A673 (cell line): ENCODE results near the gene RANBP3.
A peak's percentile ranks its signal among the peaks of the same experiment; 100 is the strongest.

Experiments
- EZH2 ChIP-seq: fragments of 200-600 bp; sonication (generic); IDR thresholded peaks from 2 replicates; pipeline ENCODE4 v1.6.1; 2017; ENCODE audit warnings: borderline replicate concordance, low read depth, mild to moderate bottlenecking, mixed read lengths, antibody characterized with exemption, low read length; ENCODE audit not compliant: poor library complexity, severe bottlenecking
- TF ChIP-seq, protein P1 (sequence below): fragments of 300-800, 200-600 bp; sonication (generic); conservative IDR thresholded peaks from 2 replicates; pipeline ENCODE4 v1.5.1; 2017; ENCODE audit warnings: low read depth, mild to moderate bottlenecking, antibody characterized with exemption, low read length, moderate library complexity, mixed read lengths

- TF ChIP-seq, protein P1, sequence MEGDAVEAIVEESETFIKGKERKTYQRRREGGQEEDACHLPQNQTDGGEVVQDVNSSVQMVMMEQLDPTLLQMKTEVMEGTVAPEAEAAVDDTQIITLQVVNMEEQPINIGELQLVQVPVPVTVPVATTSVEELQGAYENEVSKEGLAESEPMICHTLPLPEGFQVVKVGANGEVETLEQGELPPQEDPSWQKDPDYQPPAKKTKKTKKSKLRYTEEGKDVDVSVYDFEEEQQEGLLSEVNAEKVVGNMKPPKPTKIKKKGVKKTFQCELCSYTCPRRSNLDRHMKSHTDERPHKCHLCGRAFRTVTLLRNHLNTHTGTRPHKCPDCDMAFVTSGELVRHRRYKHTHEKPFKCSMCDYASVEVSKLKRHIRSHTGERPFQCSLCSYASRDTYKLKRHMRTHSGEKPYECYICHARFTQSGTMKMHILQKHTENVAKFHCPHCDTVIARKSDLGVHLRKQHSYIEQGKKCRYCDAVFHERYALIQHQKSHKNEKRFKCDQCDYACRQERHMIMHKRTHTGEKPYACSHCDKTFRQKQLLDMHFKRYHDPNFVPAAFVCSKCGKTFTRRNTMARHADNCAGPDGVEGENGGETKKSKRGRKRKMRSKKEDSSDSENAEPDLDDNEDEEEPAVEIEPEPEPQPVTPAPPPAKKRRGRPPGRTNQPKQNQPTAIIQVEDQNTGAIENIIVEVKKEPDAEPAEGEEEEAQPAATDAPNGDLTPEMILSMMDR, result 0 out of 2 replicates have a peak, but pooled peaks have one; percentile 32
- TF ChIP-seq EZH2, result no peak
These were observed 40.8 kb upstream of the RANBP3 start for GRCh38 chr19:6018786-6019185.
